ENCODE measurements around the gene TBC1D22A. TPM values are rescaled to one million over a fixed set of nuclear protein-coding genes. Genes with fewer than 3 reads are reported as not detected.

Gene TBC1D22A
- total and polyA plus RNA-seq, 8 donors: 13.3 to 53.1 (median 21.5) TPM

GRCh38 chr22:46972901-46973831 lies 210.7 kb downstream of the TBC1D22A start:
- no peak overlapping the region for H3K27ac ChIP-seq
- no peak for DNase-seq
- intact Hi-C loops (cut with DNase I; ENCODE audit: low total_unique reads): no loop called here
- peaks cover 11 to 43% (median 41%) of the 10 kb centered on the region in 4 donors for H3K36me3 ChIP-seq
- WGBS, 5 donors: 94 to 97% (median 96%) methylated on average over 25 to 32 of the region's 32 CpGs
- no peaks in the 10 kb centered on the region for H3K27me3 ChIP-seq
- H3K4me1 ChIP-seq: peaks cover 0 to 8% (median 2%) of the 10 kb centered on the region in 4 donors
- H3K9me3 ChIP-seq: no peaks in the 10 kb centered on the region
- TF ChIP-seq POLR2A (IDR thresholded peaks at IDR 0.05): no peak
- no peak for TF ChIP-seq EP300 (IDR thresholded peaks at IDR 0.05)
- no peak for TF ChIP-seq POLR2AphosphoS5 (IDR thresholded peaks at IDR 0.05)
- TF ChIP-seq CTCF (IDR thresholded peaks at IDR 0.05): no peak
- H3K4me3 ChIP-seq: no peak overlapping the region

- peaks cover 0 to 8% (median 2%) of the 10 kb centered on the region in 4 donors for H3K4me1 ChIP-seq
- 84 to 93% (median 90%) methylated on average over 14 to 20 of the region's 20 CpGs for WGBS, 5 donors
- intact Hi-C loops (cut with DNase I; ENCODE audit: low total_unique reads): no loop called here
- no peaks in the 10 kb centered on the region for H3K9me3 ChIP-seq
- H3K36me3 ChIP-seq: peaks cover 11 to 50% (median 48%) of the 10 kb centered on the region in 4 donors
- no peak for TF ChIP-seq POLR2A (IDR thresholded peaks at IDR 0.05)
- TF ChIP-seq CTCF (IDR thresholded peaks at IDR 0.05): no peak
- no peak for TF ChIP-seq EP300 (IDR thresholded peaks at IDR 0.05)
- no peak for TF ChIP-seq POLR2AphosphoS5 (IDR thresholded peaks at IDR 0.05)
- no peak for DNase-seq
- no peak overlapping the region for H3K27ac ChIP-seq
- no peaks in the 10 kb centered on the region for H3K27me3 ChIP-seq
- no peak overlapping the region for H3K4me3 ChIP-seq
Observed at GRCh38 chr22:46974077-46974476, 211.6 kb downstream of the TBC1D22A start.

GRCh38 chr22:46974631-46975585 lies 212.5 kb downstream of the TBC1D22A start:
- no peak overlapping the region for H3K4me3 ChIP-seq
- H3K27me3 ChIP-seq: no peaks in the 10 kb centered on the region
- peaks cover 11 to 57% (median 56%) of the 10 kb centered on the region in 4 donors for H3K36me3 ChIP-seq
- peaks cover 0 to 8% (median 2%) of the 10 kb centered on the region in 4 donors for H3K4me1 ChIP-seq
- H3K9me3 ChIP-seq: no peaks in the 10 kb centered on the region
- intact Hi-C loops (cut with DNase I; ENCODE audit: low total_unique reads): no loop called here
- DNase-seq: no peak
- TF ChIP-seq EP300 (IDR thresholded peaks at IDR 0.05): no peak
- TF ChIP-seq POLR2AphosphoS5 (IDR thresholded peaks at IDR 0.05): no peak
- TF ChIP-seq POLR2A (IDR thresholded peaks at IDR 0.05): no peak
- TF ChIP-seq CTCF (IDR thresholded peaks at IDR 0.05): no peak
- no peak overlapping the region for H3K27ac ChIP-seq
- 94 to 96% (median 94%) methylated on average over 20 to 24 of the region's 24 CpGs for WGBS, 5 donors

- DNase-seq: no peak
- Histone ChIP-seq H3K4me1 (peaks cover 0 to 4% (median 0%) of the 10 kb centered on the region in 4 donors), H3K36me3 (peaks cover 11 to 60% (median 59%) of the 10 kb centered on the region in 4 donors), H3K9me3 (no peaks in the 10 kb centered on the region), H3K27ac (no peak overlapping the region), H3K4me3 (no peak overlapping the region), H3K27me3 (no peaks in the 10 kb centered on the region)
- TF ChIP-seq CTCF (IDR thresholded peaks at IDR 0.05) (no peak), POLR2A (IDR thresholded peaks at IDR 0.05) (no peak), EP300 (IDR thresholded peaks at IDR 0.05) (no peak), POLR2AphosphoS5 (IDR thresholded peaks at IDR 0.05) (no peak)
- intact Hi-C loops (cut with DNase I; ENCODE audit: low total_unique reads): no loop called here
- 90 to 96% (median 93%) methylated on average over 13 of the region's 13 CpGs for WGBS, 5 donors
Observed at GRCh38 chr22:46976143-46976542, 213.7 kb downstream of the TBC1D22A start.
